GM12878 (cell line): ENCODE results near the gene UFC1. TPM values are rescaled to one million over a fixed set of nuclear protein-coding genes. Genes with fewer than 3 reads are reported as not detected.
A peak's percentile ranks its signal among the peaks of the same experiment; 100 is the strongest.

Experiments used
- ATF7 ChIP-seq: fragments of 450-650 bp; IDR thresholded peaks from 2 replicates; pipeline ENCODE4 v1.6.1; 2016; ENCODE audit warnings: low read depth, mild to moderate bottlenecking
- BMI1 ChIP-seq: fragments of 450-650 bp; IDR thresholded peaks from 2 replicates; pipeline ENCODE4 v1.6.1; 2016; ENCODE audit warnings: mild to moderate bottlenecking, moderate library complexity, borderline replicate concordance
- CHD4 ChIP-seq: fragments of 200-600 bp; sonication (generic); IDR thresholded peaks from 2 replicates; pipeline ENCODE4 v1.6.1; 2016; ENCODE audit warnings: mild to moderate bottlenecking
- CTCF ChIP-seq, 3 experiments: IDR thresholded peaks in 2 of 3; conservative IDR thresholded peaks in 1 of 3; 2 replicates each; pipeline ENCODE4 v1.5.1; 2011; ENCODE audit warnings: low read depth in 3 of 3, low read length in 3 of 3, mild to moderate bottlenecking in 3 of 3, control low read depth in 2 of 3, moderate library complexity in 2 of 3, inconsistent platforms in 1 of 3, mixed read lengths in 1 of 3; ENCODE audit not compliant: control insufficient read depth in 2 of 3, insufficient read depth in 1 of 3; ENCODE audit errors: extremely low read depth in 1 of 3
- ELK1 ChIP-seq: IDR thresholded peaks from 2 replicates; pipeline ENCODE4 v1.6.1; 2012; ENCODE audit warnings: low read depth, low read length, improper control_type of control experiment
- EP300 ChIP-seq, 2 experiments: fragments of 150-350 bp in 1 of 2; IDR thresholded peaks; 2 replicates each; pipeline ENCODE4 v1.6.1; 2011 to 2012; ENCODE audit warnings: low read depth in 2 of 2, low read length in 2 of 2, borderline replicate concordance in 1 of 2, improper control_type of control experiment in 1 of 2, inconsistent platforms in 1 of 2; ENCODE audit not compliant: control insufficient read depth in 1 of 2
- FOXK2 ChIP-seq: fragments of 450-650 bp; IDR thresholded peaks from 2 replicates; pipeline ENCODE4 v1.6.1; 2017; ENCODE audit warnings: mild to moderate bottlenecking, moderate library complexity
- IKZF1 ChIP-seq: fragments of 450-650 bp; conservative IDR thresholded peaks from 2 replicates; pipeline ENCODE4 v1.6.1; 2017; ENCODE audit warnings: antibody characterized with exemption, mild to moderate bottlenecking
- IKZF2 ChIP-seq, 2 experiments: fragments of 450-650 bp; IDR thresholded peaks; 2 replicates each; pipeline ENCODE4 v1.6.1; 2017; ENCODE audit warnings: mild to moderate bottlenecking in 2 of 2, moderate library complexity in 2 of 2
- MLLT1 ChIP-seq: fragments of 450-650 bp; IDR thresholded peaks from 2 replicates; pipeline ENCODE4 v1.6.1; 2016; ENCODE audit warnings: mild to moderate bottlenecking
- NFYA ChIP-seq: IDR thresholded peaks from 2 replicates; pipeline ENCODE4 v1.6.1; 2011; ENCODE audit warnings: low read depth, mild to moderate bottlenecking, low read length, improper control_type of control experiment, borderline replicate concordance
- NR2F1 ChIP-seq: fragments of 450-650 bp; conservative IDR thresholded peaks from 2 replicates; pipeline ENCODE4 v1.6.1; 2017; ENCODE audit warnings: mild to moderate bottlenecking
- POU2F2 ChIP-seq: IDR thresholded peaks from 3 replicates; pipeline ENCODE4 v1.6.1; 2011; ENCODE audit warnings: low read depth, mild to moderate bottlenecking, low read length, borderline replicate concordance
- PRDM15 ChIP-seq: fragments of 450-650 bp; formaldehyde crosslinking; IDR thresholded peaks from 2 replicates; pipeline ENCODE4 v1.4.0; 2020; ENCODE audit warnings: mild to moderate bottlenecking, moderate library complexity
- SIN3A ChIP-seq: IDR thresholded peaks from 2 replicates; pipeline ENCODE4 v1.6.1; 2012; ENCODE audit warnings: low read depth, low read length, improper control_type of control experiment
- USF1 ChIP-seq: IDR thresholded peaks from 2 replicates; pipeline ENCODE4 v1.6.1; 2011; ENCODE audit warnings: borderline replicate concordance, low read depth, mild to moderate bottlenecking, moderate library complexity, mixed read lengths, low read length; ENCODE audit not compliant: insufficient read depth; ENCODE audit errors: extremely low read length
- WRNIP1 ChIP-seq: IDR thresholded peaks from 2 replicates; pipeline ENCODE4 v1.6.1; 2011; ENCODE audit warnings: low read depth, low read length, improper control_type of control experiment, borderline replicate concordance
- YBX1 ChIP-seq: fragments of 450-650 bp; IDR thresholded peaks from 2 replicates; pipeline ENCODE4 v1.6.1; 2016; ENCODE audit warnings: antibody characterized with exemption
- YY1 ChIP-seq: IDR thresholded peaks from 2 replicates; pipeline ENCODE4 v1.6.1; 2011; ENCODE audit warnings: low read depth, mild to moderate bottlenecking, low read length
- ZNF207 ChIP-seq: fragments of 450-650 bp; IDR thresholded peaks from 2 replicates; pipeline ENCODE4 v1.6.1; 2014; ENCODE audit warnings: antibody characterized with exemption, mild to moderate bottlenecking, borderline replicate concordance
- polyA plus RNA-seq, 11 experiments: library from polyadenylated mRNA; depleted of rRNA in 4 of 11; unstranded in 6 of 11; stranded (reverse) in 5 of 11; fragments of >200 nt; fragmentation: Nextera tagmentation in 4 of 11; fragmentation: Illumina TruSeq in 1 of 11; extraction: Ambion mirVana in 4 of 11; extraction: Trizol in 1 of 11; gene quantifications; 1 replicate in 1 of 11; 2 replicates in 10 of 11; pipeline versions ENCODE4 v1.2.1 to v1.2.3, GENCODE V29; 2011 to 2016; ENCODE audit warnings: inconsistent platforms in 2 of 11, missing spikeins in 2 of 11, low read depth in 1 of 11
- total RNA-seq, 4 experiments: library from RNA; depleted of rRNA in 3 of 4; stranded (reverse); fragments of >200 nt in 3 of 4; fragmentation: Illumina TruSeq in 1 of 4; extraction: Trizol in 1 of 4; gene quantifications; 2 replicates each; pipeline versions ENCODE4 v1.2.1 to v1.2.3, GENCODE V29; 2013 to 2021

Gene UFC1
- total and polyA plus RNA-seq, 10 of the 15 experiments (the other 5 are each of a cell fraction or from before 2014, with no cell fraction given): 95.9 to 239 (median 151) TPM

GRCh38 chr1:161117759-161118581 is 35.8 kb upstream of the UFC1 start, which contains the start of the genes NIT1 and PFDN2 (continued):
- TF ChIP-seq IKZF2 (IDR thresholded peaks at IDR 0.05) (0 out of 4 replicates have a peak, but pooled peaks of 1 of the 2 experiments have one; percentile 23), POU2F2 (no peak; the same call in 2 of the 3 replicates), NR2F1 (no peak), EP300 (IDR thresholded peaks at IDR 0.05; ENCODE audit: borderline replicate concordance in 1 of 2, control insufficient read depth in 1 of 2, low read depth in 2 of 2, low read length in 2 of 2) (no peak), PRDM15 (CRISPR knock-in tag) (no peak), BMI1 (no peak), CHD4 (no peak), MLLT1 (peak; percentile 33; the same call in 1 of the 2 replicates), CTCF (IDR thresholded peaks at IDR 0.05 in 2 of 3, conservative IDR thresholded peaks at IDR 0.05 in 1 of 3; ENCODE audit: control insufficient read depth in 2 of 3, extremely low read depth in 1 of 3, insufficient read depth in 1 of 3, low read depth in 3 of 3, low read length in 3 of 3) (no peak; a peak in 1 of 6 replicates), YY1 (peak; percentile 98), YBX1 (no peak), SIN3A (peak; percentile 75; the same call in 1 of the 2 replicates), ZNF207 (0 out of 2 replicates have a peak, but pooled peaks have one; percentile 27), FOXK2 (no peak), USF1 (no peak), NFYA (no peak), ELK1 (no peak; the same call in 1 of the 2 replicates), WRNIP1 (no peak), IKZF1 (peak; percentile 51), ATF7 (no peak)
